A549 (cell line): Measurements from ENCODE around the gene NGEF. TPM values are rescaled to one million over a fixed set of nuclear protein-coding genes. Genes with fewer than 3 reads are reported as not detected.
A peak's percentile ranks its signal among the peaks of the same experiment; 100 is the strongest.

ENCODE experiments used
- ATAC-seq, 2 experiments: fragments of 200-7000 bp in 1 of 2; fragments of >200 bp in 1 of 2; cut with Nextera tagmentation in 1 of 2; cut with Tn5 transposase in 1 of 2; 3 replicates each; pipeline versions ENCODE4 v1.8.0 to v1.9.1; 2018 to 2020; ENCODE audit warnings: mild to moderate bottlenecking in 1 of 2, moderate library complexity in 1 of 2
- CTCF ChIA-PET: fragments of 300-600 bp; sonication (Branson Sonifier 250); formaldehyde crosslinking; extraction: SDS; loops from one replicate; lab custom pipeline; 2021; ENCODE audit warnings: antibody characterized with exemption, inconsistent platforms; lab: Yijun Ruan, JAX
- POLR2A ChIA-PET: fragments of 350-600 bp; formaldehyde crosslinking; extraction: SDS; loops from one replicate; lab custom pipeline; 2021; ENCODE audit warnings: antibody characterized with exemption, inconsistent platforms; lab: Yijun Ruan, JAX
- DNase-seq, 2 experiments: peaks; one replicate each; pipeline versions ENCODE4 v3.0.0 to v3.0.0-alpha.2; 2011 to 2016; ENCODE audit warnings: low read depth in 1 of 2, low spot score in 1 of 2
- FAIRE-seq: peaks from 2 replicates; lab custom pipeline; 2011; peaks lifted over from hg19 to GRCh38; lab: Jason Lieb, UNC
- H3K27ac ChIP-seq, 2 experiments: fragments of >200 bp; sonication (Bioruptor Twin); formaldehyde crosslinking; 3 replicates each; pipeline ENCODE4 v1.5.1; 2016 to 2017
- H3K4me1 ChIP-seq: fragments of >200 bp; sonication (Bioruptor Twin); formaldehyde crosslinking; 3 replicates; pipeline ENCODE4 v1.6.1; 2016
- H3K4me2 ChIP-seq: fragments of >200 bp; sonication (Bioruptor Twin); formaldehyde crosslinking; 3 replicates; pipeline ENCODE4 v1.6.1; 2016
- H3K4me3 ChIP-seq: fragments of >200 bp; sonication (Bioruptor Twin); formaldehyde crosslinking; 3 replicates; pipeline ENCODE4 v1.5.1; 2016
- H3K9me3 ChIP-seq: fragments of >200 bp; sonication (Bioruptor Twin); formaldehyde crosslinking; 3 replicates; pipeline ENCODE4 v1.6.1; 2016
- BCL3 ChIP-seq: fragments of >200 bp; sonication (Bioruptor Twin); formaldehyde crosslinking; IDR thresholded peaks from 3 replicates; pipeline ENCODE4 v1.6.1; 2016
- CBX8 ChIP-seq: fragments of 200-600 bp; sonication (generic); IDR thresholded peaks from 2 replicates; pipeline ENCODE4 v1.6.1; 2016
- CHD4 ChIP-seq: fragments of 200-600 bp; sonication (generic); IDR thresholded peaks from 2 replicates; pipeline ENCODE4 v1.6.1; 2016; ENCODE audit warnings: antibody characterized with exemption, mild to moderate bottlenecking, borderline replicate concordance
- EHF ChIP-seq: fragments of 250-450 bp; sonication (Bioruptor Pico); IDR thresholded peaks from 2 replicates; pipeline ENCODE4 v1.5.0; 2020; ENCODE audit warnings: mild to moderate bottlenecking
- ELK1 ChIP-seq: fragments of 150-350 bp; IDR thresholded peaks from 2 replicates; pipeline ENCODE4 v1.6.1; 2014; ENCODE audit warnings: low read depth, mild to moderate bottlenecking, low read length
- HMGXB4 ChIP-seq: fragments of 250-450 bp; sonication (Bioruptor Pico); IDR thresholded peaks from 2 replicates; pipeline ENCODE4 v1.5.0; 2021; ENCODE audit warnings: mild to moderate bottlenecking, moderate library complexity, borderline replicate concordance
- KDM1A ChIP-seq: fragments of 200-600 bp; sonication (generic); IDR thresholded peaks from 2 replicates; pipeline ENCODE4 v1.6.1; 2016; ENCODE audit warnings: low read depth, mild to moderate bottlenecking
- KDM5A ChIP-seq: fragments of 200-600 bp; sonication (generic); IDR thresholded peaks from 2 replicates; pipeline ENCODE4 v1.6.1; 2016; ENCODE audit warnings: antibody characterized with exemption, mild to moderate bottlenecking
- MAX ChIP-seq: IDR thresholded peaks from 2 replicates; pipeline ENCODE4 v1.6.1; 2012
- MYC ChIP-seq: IDR thresholded peaks from 2 replicates; pipeline ENCODE4 v1.6.1; 2012; ENCODE audit warnings: mild to moderate bottlenecking, inconsistent platforms, low read length, improper control_type of control experiment, borderline replicate concordance
- NFE2L2 ChIP-seq: fragments of 150-350 bp; conservative IDR thresholded peaks from 2 replicates; pipeline ENCODE4 v1.6.1; 2014; ENCODE audit warnings: low read length
- NR3C1 ChIP-seq: fragments of >200 bp; sonication (Bioruptor Twin); formaldehyde crosslinking; IDR thresholded peaks from 3 replicates; pipeline ENCODE4 v1.6.1; 2017
- PHF8 ChIP-seq: fragments of 200-600 bp; sonication (generic); IDR thresholded peaks from 2 replicates; pipeline ENCODE4 v1.6.1; 2016; ENCODE audit warnings: low read depth, mild to moderate bottlenecking, antibody characterized with exemption, moderate library complexity, borderline replicate concordance
- POLR2AphosphoS2 ChIP-seq: conservative IDR thresholded peaks from 2 replicates; pipeline ENCODE4 v1.6.1; 2012; ENCODE audit warnings: low read length, improper control_type of control experiment, inconsistent platforms
- RAD21 ChIP-seq, 2 experiments: fragments of >200 bp in 1 of 2; sonication (Bioruptor Twin) in 1 of 2; formaldehyde crosslinking in 1 of 2; IDR thresholded peaks in 1 of 2; conservative IDR thresholded peaks in 1 of 2; 2 replicates in 1 of 2; 3 replicates in 1 of 2; pipeline ENCODE4 v1.6.1; 2012 to 2018; ENCODE audit warnings: inconsistent platforms in 1 of 2
- SREBF2 ChIP-seq: fragments of 450-650 bp; IDR thresholded peaks from 2 replicates; pipeline ENCODE4 v1.6.1; 2014; ENCODE audit warnings: mild to moderate bottlenecking, moderate library complexity
- TP53 ChIP-seq: fragments of 250-450 bp; sonication (Bioruptor Pico); IDR thresholded peaks from 2 replicates; pipeline ENCODE4 v1.5.0; 2021; ENCODE audit warnings: mild to moderate bottlenecking, moderate library complexity
- ZC3H11A ChIP-seq: fragments of 450-650 bp; IDR thresholded peaks from 2 replicates; pipeline ENCODE4 v1.6.1; 2014; ENCODE audit warnings: antibody characterized with exemption, mild to moderate bottlenecking
- WGBS: methylation state at CpG from one replicate; pipeline ENCODE4 v1.1.6; 2017; ENCODE audit errors: missing lambda C conversion rate; 5-methylcytosine and 5-hydroxymethylcytosine counted together
- polyA plus RNA-seq, 4 experiments: library from polyadenylated mRNA; depleted of rRNA in 3 of 4; stranded (reverse); fragments of >200 nt; fragmentation: RNase III in 1 of 4; extraction: RNeasy Plus Mini Kit Qiagen cat#74134 plus additional on column Dnase treatment in 1 of 4; gene quantifications; 2 replicates in 3 of 4; 3 replicates in 1 of 4; pipeline ENCODE4 v1.2.3, GENCODE V29; 2011 to 2017
- TF ChIP-seq, protein P1 (sequence below): fragments of 200-600 bp; sonication (generic); IDR thresholded peaks from 2 replicates; pipeline ENCODE4 v1.6.1; 2016; ENCODE audit warnings: antibody characterized with exemption, mild to moderate bottlenecking, moderate library complexity
- TF ChIP-seq, protein P2 (sequence below): IDR thresholded peaks from 2 replicates; pipeline ENCODE4 v1.6.1; 2012; ENCODE audit warnings: low read depth, borderline replicate concordance
- TF ChIP-seq, protein P3 (sequence below): fragments of 250-450 bp; sonication (Bioruptor Pico); IDR thresholded peaks from 2 replicates; pipeline ENCODE4 v1.5.0; 2020; ENCODE audit warnings: low read depth, mild to moderate bottlenecking, moderate library complexity

The NGEF gene
- polyA plus RNA-seq, 2 of the 4 experiments (the other 2 are of a cell fraction): 8.1 to 9.7 TPM

- no peak for FAIRE-seq
- 90% methylated on average over 15 of the region's 15 CpGs for WGBS
- ChIA-PET CTCF (interaction anchor here (0.6 to 3.6 kb wide), 6 partner anchors 27 to 266 kb away, joined by 3 to 13 read pairs (median 7); partner anchors contain the start of gene ATG16L1), POLR2A (no interaction called here)
- H3K4me2 ChIP-seq: no peak overlapping the region
- peaks cover 50% of the 10 kb centered on the region for H3K4me1 ChIP-seq
- H3K27ac ChIP-seq: peak overlapping the region; percentile 0 to 86; a peak in 3 of 6 replicates
- TF ChIP-seq EHF (no peak), KDM5A (no peak), CHD4 (no peak), NR3C1 (no peak), ZC3H11A (no peak), BCL3 (no peak), TP53 (CRISPR knock-in tag) (no peak), HMGXB4 (CRISPR knock-in tag) (no peak), ELK1 (no peak), CBX8 (no peak), MAX (no peak), SREBF2 (no peak)
- TF ChIP-seq, protein P1, sequence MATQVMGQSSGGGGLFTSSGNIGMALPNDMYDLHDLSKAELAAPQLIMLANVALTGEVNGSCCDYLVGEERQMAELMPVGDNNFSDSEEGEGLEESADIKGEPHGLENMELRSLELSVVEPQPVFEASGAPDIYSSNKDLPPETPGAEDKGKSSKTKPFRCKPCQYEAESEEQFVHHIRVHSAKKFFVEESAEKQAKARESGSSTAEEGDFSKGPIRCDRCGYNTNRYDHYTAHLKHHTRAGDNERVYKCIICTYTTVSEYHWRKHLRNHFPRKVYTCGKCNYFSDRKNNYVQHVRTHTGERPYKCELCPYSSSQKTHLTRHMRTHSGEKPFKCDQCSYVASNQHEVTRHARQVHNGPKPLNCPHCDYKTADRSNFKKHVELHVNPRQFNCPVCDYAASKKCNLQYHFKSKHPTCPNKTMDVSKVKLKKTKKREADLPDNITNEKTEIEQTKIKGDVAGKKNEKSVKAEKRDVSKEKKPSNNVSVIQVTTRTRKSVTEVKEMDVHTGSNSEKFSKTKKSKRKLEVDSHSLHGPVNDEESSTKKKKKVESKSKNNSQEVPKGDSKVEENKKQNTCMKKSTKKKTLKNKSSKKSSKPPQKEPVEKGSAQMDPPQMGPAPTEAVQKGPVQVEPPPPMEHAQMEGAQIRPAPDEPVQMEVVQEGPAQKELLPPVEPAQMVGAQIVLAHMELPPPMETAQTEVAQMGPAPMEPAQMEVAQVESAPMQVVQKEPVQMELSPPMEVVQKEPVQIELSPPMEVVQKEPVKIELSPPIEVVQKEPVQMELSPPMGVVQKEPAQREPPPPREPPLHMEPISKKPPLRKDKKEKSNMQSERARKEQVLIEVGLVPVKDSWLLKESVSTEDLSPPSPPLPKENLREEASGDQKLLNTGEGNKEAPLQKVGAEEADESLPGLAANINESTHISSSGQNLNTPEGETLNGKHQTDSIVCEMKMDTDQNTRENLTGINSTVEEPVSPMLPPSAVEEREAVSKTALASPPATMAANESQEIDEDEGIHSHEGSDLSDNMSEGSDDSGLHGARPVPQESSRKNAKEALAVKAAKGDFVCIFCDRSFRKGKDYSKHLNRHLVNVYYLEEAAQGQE: no peak
- no peak for DNase-seq
- no peak for ATAC-seq
- H3K9me3 ChIP-seq: peaks cover 9% of the 10 kb centered on the region; the same call in 2 of the 3 replicates
- H3K4me3 ChIP-seq: no peak overlapping the region
These were observed 28.4 kb downstream of the NGEF start for GRCh38 chr2:232984451-232985207.

GRCh38 chr2:232983669-232984140 is 29.4 kb downstream of the NGEF start:
- POLR2A ChIA-PET: no interaction called here
- TF ChIP-seq, protein P2, sequence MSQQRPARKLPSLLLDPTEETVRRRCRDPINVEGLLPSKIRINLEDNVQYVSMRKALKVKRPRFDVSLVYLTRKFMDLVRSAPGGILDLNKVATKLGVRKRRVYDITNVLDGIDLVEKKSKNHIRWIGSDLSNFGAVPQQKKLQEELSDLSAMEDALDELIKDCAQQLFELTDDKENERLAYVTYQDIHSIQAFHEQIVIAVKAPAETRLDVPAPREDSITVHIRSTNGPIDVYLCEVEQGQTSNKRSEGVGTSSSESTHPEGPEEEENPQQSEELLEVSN: no peak
- TF ChIP-seq KDM5A (no peak), KDM1A (no peak), RAD21 (conservative IDR thresholded peaks at IDR 0.05 in 1 of 2, IDR thresholded peaks at IDR 0.05 in 1 of 2) (no peak), CHD4 (no peak), POLR2AphosphoS2 (no peak), MYC (no peak), NFE2L2 (no peak), PHF8 (no peak)
- TF ChIP-seq, protein P3, sequence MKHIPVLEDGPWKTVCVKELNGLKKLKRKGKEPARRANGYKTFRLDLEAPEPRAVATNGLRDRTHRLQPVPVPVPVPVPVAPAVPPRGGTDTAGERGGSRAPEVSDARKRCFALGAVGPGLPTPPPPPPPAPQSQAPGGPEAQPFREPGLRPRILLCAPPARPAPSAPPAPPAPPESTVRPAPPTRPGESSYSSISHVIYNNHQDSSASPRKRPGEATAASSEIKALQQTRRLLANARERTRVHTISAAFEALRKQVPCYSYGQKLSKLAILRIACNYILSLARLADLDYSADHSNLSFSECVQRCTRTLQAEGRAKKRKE: no peak

More at GRCh38 chr2:232983669-232984140, 29.4 kb downstream of the NGEF start:
- no peak for DNase-seq
- Histone ChIP-seq H3K4me2 (no peak overlapping the region), H3K4me3 (no peak overlapping the region), H3K27ac (peak overlapping the region; percentile 29 to 86; a peak in 4 of 6 replicates), H3K9me3 (peaks cover 9% of the 10 kb centered on the region; the same call in 2 of the 3 replicates), H3K4me1 (peaks cover 50% of the 10 kb centered on the region)
- 89% methylated on average over 11 of the region's 11 CpGs for WGBS
- ATAC-seq: no peak
- no peak for FAIRE-seq
- CTCF ChIA-PET: interaction anchor here (1.2 to 3.6 kb wide), 5 partner anchors 28 to 267 kb away, joined by 3 to 13 read pairs (median 8); partner anchors contain the start of gene ATG16L1
